IPS-18a (cell line): ENCODE results near the gene ZDHHC11.
"Not testable (repeated sequence)": the region's sequence is repeated elsewhere in the genome, so short reads cannot be mapped to it uniquely, and the experiment has no call there.

Experiments used
- H3K27ac ChIP-seq: one replicate; pipeline ENCODE4 v1.5.1; 2013; ENCODE audit warnings: low read length
- H3K27me3 ChIP-seq: one replicate; pipeline ENCODE4 v1.6.1; 2013; ENCODE audit warnings: mild to moderate bottlenecking, low read length; ENCODE audit not compliant: control insufficient read depth, insufficient read depth
- H3K36me3 ChIP-seq: one replicate; pipeline ENCODE4 v1.6.1; 2013; ENCODE audit warnings: low read depth, low read length; ENCODE audit not compliant: control insufficient read depth
- H3K4me1 ChIP-seq: one replicate; pipeline ENCODE4 v1.6.1; 2013; ENCODE audit warnings: low read depth, low read length; ENCODE audit not compliant: control insufficient read depth
- H3K4me3 ChIP-seq: one replicate; pipeline ENCODE4 v1.5.1; 2013; ENCODE audit warnings: low read length
- H3K9ac ChIP-seq: one replicate; pipeline ENCODE4 v1.6.1; 2013; ENCODE audit warnings: mild to moderate bottlenecking, low read length, moderate library complexity
- H3K9me3 ChIP-seq: one replicate; pipeline ENCODE4 v1.6.1; 2013; ENCODE audit warnings: low read depth, low read length; ENCODE audit not compliant: control insufficient read depth

The ZDHHC11 gene

DNA sequence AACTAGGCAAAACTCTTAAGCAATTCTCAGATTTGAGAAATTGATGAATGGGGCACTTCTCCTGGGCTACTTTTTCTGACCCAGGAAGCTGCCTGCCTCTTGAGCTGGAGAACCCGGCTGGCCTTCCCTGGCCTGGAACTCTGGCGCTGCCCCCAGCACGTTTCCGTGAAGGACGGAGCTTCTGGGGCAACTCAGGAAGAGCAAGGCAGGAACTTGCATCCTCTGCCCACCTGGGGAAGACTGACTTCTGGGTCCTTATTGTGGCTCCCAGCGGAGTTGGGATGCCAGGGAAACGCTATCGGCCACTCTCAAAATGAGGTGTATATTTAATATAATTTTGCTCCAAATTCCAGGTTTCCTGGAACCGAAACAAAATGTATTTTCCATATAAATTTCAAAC lies 39.4 kb downstream of the ZDHHC11 start:
- H3K4me3 ChIP-seq, H3K4me1 ChIP-seq, H3K9ac ChIP-seq, H3K9me3 ChIP-seq, H3K27ac ChIP-seq, H3K27me3 ChIP-seq, H3K36me3 ChIP-seq: not testable (repeated sequence)

DNA sequence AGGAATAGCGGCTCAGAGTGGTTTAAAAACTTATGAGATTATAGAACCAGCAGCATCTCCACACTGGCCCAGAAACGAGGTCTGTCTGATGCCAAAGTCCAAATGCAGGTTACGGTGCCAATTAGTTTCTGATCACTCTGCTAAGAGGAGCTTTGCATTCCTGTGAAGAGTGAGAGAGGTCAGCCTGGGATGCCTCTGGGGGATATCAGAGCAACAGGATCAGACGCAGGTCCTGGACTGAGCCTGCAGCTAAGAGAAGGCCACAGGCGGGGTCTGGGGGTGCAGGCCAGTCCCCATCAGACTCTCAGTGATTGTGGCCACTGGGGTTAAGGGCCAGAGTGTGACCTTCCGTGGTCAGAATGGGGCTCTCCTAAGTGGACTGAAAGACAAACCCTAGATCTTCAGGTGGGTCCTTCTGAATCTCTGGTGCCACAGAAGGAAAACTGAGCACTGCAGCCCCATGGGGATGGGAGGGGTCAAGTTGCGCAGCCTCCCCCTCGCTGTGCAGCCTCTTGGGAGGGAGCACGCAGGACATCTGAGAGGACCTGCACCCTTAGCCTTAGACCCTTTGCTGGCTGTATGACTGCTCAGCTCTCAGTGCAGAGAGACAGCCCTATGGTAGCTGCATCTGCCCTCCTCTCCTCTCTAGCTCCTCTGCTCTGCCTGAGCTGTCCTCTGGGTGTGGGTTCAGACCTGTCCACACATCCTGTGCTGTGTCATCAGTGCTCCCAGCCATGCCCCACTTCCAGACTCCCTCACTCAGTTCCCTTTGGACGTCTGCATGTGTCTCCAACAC lies 42.9 kb downstream of the ZDHHC11 start:
- H3K36me3 ChIP-seq, H3K4me1 ChIP-seq, H3K27ac ChIP-seq, H3K4me3 ChIP-seq, H3K9ac ChIP-seq, H3K27me3 ChIP-seq, H3K9me3 ChIP-seq: not testable (repeated sequence)

DNA sequence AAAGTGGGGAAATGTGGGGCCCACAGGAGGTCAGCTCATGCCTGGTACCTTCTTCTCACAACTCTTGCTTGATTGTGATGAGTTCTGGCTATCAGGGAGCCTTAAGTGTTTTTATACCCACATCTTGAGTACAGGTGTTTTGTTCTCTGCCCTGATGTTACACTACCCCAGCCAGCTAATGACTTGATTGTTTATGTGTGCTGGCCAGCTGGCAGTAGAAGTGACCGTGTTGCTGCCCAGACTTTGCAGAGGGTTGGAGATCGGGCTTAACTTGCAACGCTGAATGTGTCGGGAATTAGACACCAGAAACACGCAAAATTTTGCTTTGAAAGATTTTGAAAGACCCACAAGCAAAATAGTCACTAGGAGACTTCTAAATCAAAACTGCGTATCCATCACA lies 49.3 kb downstream of the ZDHHC11 start:
- H3K36me3 ChIP-seq = no peaks in the 10 kb centered on the region
- no peak overlapping the region for H3K9ac ChIP-seq
- no peak overlapping the region for H3K27ac ChIP-seq
- H3K9me3 ChIP-seq = no peaks in the 10 kb centered on the region
- no peaks in the 10 kb centered on the region for H3K4me1 ChIP-seq
- H3K4me3 ChIP-seq = no peak overlapping the region
- H3K27me3 ChIP-seq = no peaks in the 10 kb centered on the region

DNA sequence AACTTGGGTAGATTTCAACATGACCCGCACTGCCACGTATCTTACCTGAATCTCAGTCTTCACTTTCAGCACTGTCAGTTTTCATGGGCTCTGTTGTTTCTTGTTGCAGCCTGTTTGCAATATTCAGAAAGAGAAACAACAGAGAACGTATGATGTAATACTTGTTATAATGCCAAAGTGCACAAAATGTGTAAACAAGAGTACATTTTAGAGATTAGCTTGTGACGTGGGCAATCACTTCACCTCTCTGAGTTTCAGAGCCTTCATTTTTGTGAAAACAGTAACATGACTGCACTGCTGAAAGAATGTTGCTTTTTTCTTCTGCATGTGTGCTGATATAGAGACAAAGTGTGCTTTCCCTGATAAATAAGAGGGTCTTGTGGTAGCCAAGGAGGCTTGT lies 49.7 kb downstream of the ZDHHC11 start:
- H3K9me3 ChIP-seq, H3K4me3 ChIP-seq, H3K4me1 ChIP-seq, H3K27me3 ChIP-seq, H3K9ac ChIP-seq, H3K27ac ChIP-seq, H3K36me3 ChIP-seq: not testable (repeated sequence)

DNA sequence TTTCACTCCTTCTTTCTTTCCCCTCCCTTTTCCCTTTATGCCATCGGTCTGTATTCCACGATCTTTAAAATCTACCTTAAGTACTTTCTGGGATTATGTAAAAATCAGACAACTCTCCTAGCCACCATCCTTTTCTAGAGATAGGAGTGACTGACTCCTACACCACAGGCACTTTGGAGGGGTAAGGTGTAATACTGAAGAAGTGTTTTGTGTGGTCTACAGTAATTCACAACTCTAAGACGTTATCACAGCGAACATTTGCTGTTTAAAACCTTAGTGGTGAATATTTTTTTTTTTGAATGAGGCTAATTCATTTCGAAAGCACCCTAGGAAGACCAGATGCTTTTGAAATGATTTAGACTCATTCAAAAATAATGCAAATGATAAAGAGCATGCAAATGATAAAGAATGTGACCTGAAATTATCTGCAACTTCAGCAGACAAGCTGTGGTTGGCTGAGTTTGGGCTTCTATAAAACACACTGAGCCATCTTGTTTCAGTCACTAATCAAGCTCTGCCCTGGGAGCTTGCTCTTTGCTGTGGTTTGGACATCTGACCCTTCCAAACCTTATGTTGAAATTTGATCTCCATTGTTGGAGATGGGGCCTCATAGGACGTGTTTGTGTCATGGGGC lies 52.2 kb downstream of the ZDHHC11 start:
- H3K4me3 ChIP-seq, H3K27ac ChIP-seq, H3K9me3 ChIP-seq, H3K36me3 ChIP-seq, H3K27me3 ChIP-seq, H3K9ac ChIP-seq, H3K4me1 ChIP-seq: not testable (repeated sequence)

DNA sequence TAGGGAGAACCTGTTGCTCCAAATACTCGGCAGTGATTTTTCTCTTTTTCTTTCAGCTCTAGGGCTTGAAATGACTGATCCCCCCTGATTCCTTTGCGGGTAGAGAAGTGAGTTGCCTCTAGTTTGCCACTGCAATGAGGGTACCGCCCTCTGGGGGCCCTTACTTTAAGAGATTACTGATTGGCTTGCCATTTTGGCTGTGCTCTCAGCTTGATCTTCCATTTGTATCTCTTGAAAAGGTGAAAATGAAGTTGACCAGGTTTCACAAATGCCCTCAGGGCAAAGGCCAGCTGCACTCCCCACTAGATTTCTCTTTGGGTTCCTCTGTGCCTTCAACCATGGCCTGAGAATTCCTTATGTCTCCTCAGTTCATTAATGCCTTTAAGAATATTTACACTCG lies 52.8 kb downstream of the ZDHHC11 start:
- not testable (repeated sequence) for H3K9ac ChIP-seq, H3K27ac ChIP-seq, H3K27me3 ChIP-seq, H3K9me3 ChIP-seq, H3K4me3 ChIP-seq, H3K36me3 ChIP-seq
- H3K4me1 ChIP-seq = peaks cover 13% of the 10 kb centered on the region

DNA sequence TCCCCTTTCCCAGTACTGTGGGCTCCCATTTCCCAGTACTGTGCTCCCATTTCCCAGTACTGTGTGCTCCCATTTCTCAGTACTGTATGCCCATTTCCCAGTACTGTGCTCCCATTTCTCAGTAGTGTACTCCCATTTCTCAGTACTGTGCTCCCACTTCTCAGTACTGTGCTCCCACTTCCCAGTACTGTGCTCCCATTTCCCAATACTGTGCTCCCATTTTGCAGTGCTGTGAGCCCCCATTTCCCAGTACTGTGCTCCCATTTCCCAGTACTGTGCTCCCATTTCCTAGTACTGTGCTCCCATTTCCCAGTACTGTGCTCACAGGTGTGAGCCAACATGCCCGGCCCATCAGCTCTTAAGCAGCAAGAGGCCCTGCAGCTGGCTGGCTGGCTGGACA lies 54.9 kb downstream of the ZDHHC11 start:
- H3K27ac ChIP-seq, H3K36me3 ChIP-seq, H3K4me3 ChIP-seq, H3K27me3 ChIP-seq, H3K9ac ChIP-seq: not testable (repeated sequence)
- Histone ChIP-seq H3K9me3 (peaks cover 11% of the 10 kb centered on the region), H3K4me1 (peaks cover 13% of the 10 kb centered on the region)

DNA sequence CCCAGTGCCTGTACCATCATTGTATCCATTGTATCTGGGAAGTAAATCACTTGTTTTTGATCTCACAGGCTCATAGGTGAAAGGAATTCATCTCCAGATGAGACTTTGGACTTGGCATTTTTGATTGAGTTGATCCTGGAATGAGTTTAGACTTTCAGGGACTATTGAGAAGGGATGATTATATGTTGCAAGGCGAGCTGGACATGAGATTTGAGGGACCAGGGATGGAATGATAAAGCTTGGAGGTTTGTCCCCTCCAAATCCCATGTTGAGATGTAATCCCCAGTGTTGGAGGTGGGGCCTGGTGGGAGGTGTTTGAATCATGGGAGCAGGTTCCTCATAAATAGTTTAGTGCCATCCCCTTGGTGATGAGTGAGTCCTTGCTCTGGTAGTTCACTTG lies 55.8 kb downstream of the ZDHHC11 start:
- not testable (repeated sequence) for H3K4me3 ChIP-seq, H3K36me3 ChIP-seq, H3K27me3 ChIP-seq, H3K9ac ChIP-seq, H3K27ac ChIP-seq
- peaks cover 13% of the 10 kb centered on the region for H3K4me1 ChIP-seq
- peaks cover 11% of the 10 kb centered on the region for H3K9me3 ChIP-seq

DNA sequence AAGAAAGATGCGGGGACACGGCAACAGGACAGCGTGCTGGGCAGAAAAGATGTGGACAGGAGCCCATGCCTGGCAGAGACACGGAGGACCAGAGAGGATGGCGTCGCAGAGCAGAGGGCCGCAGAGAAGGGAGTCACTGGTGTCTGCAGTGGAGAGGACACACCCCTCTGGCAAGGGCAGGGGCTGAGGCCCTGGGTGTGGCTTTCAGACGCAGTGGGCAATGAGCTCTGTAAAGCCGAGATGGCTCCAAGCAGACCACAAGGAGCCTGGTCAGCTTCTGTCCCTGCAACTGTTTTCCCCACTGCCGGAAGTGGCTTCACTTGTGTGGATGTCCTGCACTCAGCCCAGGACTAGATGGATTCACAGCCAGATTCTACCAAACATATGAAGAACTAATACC lies 62.1 kb downstream of the ZDHHC11 start:
- not testable (repeated sequence) for H3K4me1 ChIP-seq, H3K27ac ChIP-seq, H3K36me3 ChIP-seq, H3K4me3 ChIP-seq, H3K9ac ChIP-seq
- Histone ChIP-seq H3K9me3 (peaks cover 11% of the 10 kb centered on the region), H3K27me3 (peaks cover 12% of the 10 kb centered on the region)

DNA sequence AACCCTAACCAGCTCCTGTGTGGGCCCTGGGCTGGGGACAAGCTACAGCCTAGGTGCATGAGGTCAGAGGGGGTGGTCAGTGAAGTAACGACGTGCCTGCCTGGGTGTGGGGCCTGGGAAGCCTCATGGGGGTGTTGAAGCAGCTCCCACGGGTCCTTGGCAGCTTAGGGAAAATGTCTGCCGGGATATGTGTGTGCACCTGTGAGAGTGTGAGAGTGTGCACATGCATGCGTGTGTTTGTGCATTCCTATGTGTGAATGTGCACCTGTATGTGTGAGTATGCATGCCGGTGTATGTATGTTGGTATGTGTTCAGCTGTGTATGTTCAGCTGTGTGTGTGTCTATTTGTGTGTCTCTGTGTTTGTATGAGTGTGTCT lies 62.9 kb downstream of the ZDHHC11 start:
- Histone ChIP-seq H3K27me3 (peaks cover 16% of the 10 kb centered on the region), H3K9me3 (peaks cover 11% of the 10 kb centered on the region)
- not testable (repeated sequence) for H3K9ac ChIP-seq, H3K4me1 ChIP-seq, H3K27ac ChIP-seq, H3K36me3 ChIP-seq, H3K4me3 ChIP-seq

DNA sequence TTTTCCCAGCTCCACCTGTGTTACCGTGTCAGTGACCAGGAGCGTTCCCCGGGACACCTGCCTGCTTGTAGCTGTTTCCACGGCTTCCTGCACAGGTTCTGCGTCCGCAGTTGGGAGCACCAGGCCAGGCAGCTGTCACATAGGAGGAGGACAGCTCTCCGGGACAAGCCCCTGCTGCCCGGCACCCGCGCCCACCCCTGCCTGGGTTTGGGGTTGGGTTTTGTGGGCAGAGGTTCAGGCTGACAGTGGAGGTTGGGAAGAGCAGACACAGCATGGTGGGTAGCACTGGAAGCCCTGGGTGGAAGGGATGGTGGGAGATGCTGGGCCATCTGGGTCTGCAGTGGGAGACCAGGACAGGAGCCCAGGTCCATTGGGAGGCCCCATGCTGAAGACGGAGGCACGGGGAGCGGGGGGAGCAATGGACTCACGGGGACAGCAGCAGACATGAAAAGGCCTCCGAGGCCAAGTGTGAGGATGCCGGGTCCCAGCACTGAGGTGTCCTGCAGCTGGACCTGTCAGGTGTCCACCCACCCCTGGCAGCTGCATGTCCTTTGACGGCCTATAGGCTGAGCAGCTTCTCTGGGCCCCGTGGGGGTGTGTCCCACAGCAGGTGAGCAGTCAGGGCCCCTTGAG lies 63.4 kb downstream of the ZDHHC11 start:
- peaks cover 16% of the 10 kb centered on the region for H3K27me3 ChIP-seq

DNA sequence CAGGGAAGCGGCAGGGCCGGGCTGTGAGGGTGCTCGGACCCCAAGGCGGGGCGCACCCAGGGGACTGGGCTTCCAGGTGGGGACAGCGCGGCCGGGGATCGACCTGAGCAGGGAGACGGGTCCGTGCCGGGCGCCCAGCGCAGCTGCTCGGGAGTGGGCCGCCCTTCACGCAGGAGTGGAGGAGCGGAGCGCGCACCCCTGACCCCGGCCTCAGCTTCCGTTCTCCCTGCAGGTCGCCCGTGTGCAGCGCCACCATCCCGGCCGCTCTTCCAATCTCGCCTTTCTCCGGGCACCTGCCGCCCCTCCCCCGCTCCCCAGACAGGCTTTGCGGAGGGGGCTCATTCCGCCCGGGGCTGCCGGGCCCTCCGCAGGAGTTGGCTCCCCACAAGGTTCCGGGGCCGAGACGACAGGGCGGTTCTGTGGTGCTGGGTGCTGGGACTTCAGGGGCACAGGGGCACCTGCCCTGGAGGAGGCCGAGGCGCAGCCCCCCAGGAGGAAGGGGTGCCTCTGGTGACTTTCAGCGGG lies 65.5 kb downstream of the ZDHHC11 start:
- not testable (repeated sequence) for H3K27ac ChIP-seq, H3K36me3 ChIP-seq, H3K9me3 ChIP-seq, H3K9ac ChIP-seq, H3K4me1 ChIP-seq
- H3K27me3 ChIP-seq = peaks cover 16% of the 10 kb centered on the region
- peak overlapping the region; percentile 51 for H3K4me3 ChIP-seq

More for the DNA sequence above, 63.4 kb downstream of the ZDHHC11 start:
- H3K9ac ChIP-seq, H3K4me1 ChIP-seq, H3K36me3 ChIP-seq, H3K4me3 ChIP-seq, H3K27ac ChIP-seq: not testable (repeated sequence)
- H3K9me3 ChIP-seq = peaks cover 11% of the 10 kb centered on the region
